Measurements from ENCODE around the gene PRR27. TPM values are rescaled to one million over a fixed set of nuclear protein-coding genes. Genes with fewer than 3 reads are reported as not detected.

Gene PRR27
- polyA plus RNA-seq, 1 donor from 2014 or later = not detected

DNA sequence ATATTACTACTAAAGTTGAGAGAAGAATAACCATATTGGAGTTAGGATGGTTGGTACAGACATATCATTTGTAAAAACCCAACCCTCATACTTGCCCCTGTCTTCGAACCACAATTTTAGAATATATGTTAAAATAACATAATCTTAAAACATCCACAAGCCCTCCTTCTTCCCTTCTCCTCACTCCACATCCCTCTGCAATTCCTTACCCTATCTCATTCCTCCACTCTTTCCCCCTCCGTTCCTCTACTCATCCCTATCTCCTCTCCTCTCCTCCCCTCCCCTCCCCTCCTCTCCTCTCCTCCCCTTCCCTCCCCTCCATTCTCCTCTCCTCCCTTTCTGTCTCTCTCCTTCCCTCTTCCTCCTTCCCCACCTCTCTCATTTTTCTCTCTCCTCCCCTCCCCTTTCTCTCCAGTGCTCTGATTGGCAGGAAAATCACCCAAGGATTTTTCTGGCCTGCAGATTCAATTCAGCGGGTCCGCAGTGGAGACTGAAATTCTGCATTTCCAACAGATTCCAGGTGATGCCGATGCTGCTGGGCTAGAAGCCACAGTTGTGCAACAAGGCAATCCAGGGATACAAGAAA, 24.1 kb downstream of the PRR27 start:
- Histone ChIP-seq H3F3A (ENCODE audit: insufficient read depth, low read length, poor library complexity, severe bottlenecking) (no peaks in the 10 kb centered on the region), H3K9ac (ENCODE audit: low read length) (no peak overlapping the region), H3K27me3 (ENCODE audit: insufficient read depth, low read depth, low read length) (no peaks in the 10 kb centered on the region), H3K9me2 (ENCODE audit: insufficient read depth, low read length) (no peaks in the 10 kb centered on the region), H3K36me3 (ENCODE audit: insufficient read depth, low read length) (no peaks in the 10 kb centered on the region), H3K79me2 (replicated peaks; ENCODE audit: insufficient read depth, low read length) (no peaks in the 10 kb centered on the region), H2AFZ (ENCODE audit: low read depth, low read length) (no peak overlapping the region), H3K9me3 (ENCODE audit: low read length) (no peaks in the 10 kb centered on the region), H3K27ac (ENCODE audit: low read length) (no peak overlapping the region), H3K4me2 (ENCODE audit: low read length) (no peak overlapping the region), H4K20me1 (ENCODE audit: insufficient read depth) (no peaks in the 10 kb centered on the region), H3K4me3 (ENCODE audit: low read length) (no peak overlapping the region)
- TF ChIP-seq SMC3 (conservative IDR thresholded peaks at IDR 0.05; ENCODE audit: poor library complexity) (no peak), MXI1 (conservative IDR thresholded peaks at IDR 0.05; ENCODE audit: poor library complexity, severe bottlenecking) (no peak), REST (IDR thresholded peaks at IDR 0.05; ENCODE audit: borderline replicate concordance) (no peak)

DNA sequence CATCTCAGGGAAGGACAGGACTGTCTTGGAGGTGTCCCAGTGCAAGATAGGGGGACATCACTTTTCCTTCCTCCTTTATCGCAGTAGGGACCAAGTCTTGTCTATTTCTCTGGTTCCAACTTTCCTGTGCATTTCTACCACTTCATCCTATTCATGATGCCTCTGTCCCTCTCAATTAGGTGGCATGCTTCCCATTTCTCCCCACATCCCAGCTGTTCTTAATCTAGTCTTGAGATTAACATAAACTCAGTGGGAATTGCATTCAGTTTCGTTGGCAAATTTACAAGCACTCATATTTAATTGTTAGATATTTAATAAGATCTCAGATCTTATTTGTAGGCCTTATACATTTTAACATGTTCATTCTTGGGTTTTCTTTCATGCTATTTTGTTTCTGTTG, 25.8 kb downstream of the PRR27 start:
- Histone ChIP-seq H3K79me2 (replicated peaks; ENCODE audit: insufficient read depth, low read length) (no peaks in the 10 kb centered on the region), H3K4me3 (ENCODE audit: low read length) (no peak overlapping the region), H3K4me2 (ENCODE audit: low read length) (no peak overlapping the region), H4K20me1 (ENCODE audit: insufficient read depth) (no peaks in the 10 kb centered on the region), H3K27me3 (ENCODE audit: insufficient read depth, low read depth, low read length) (no peaks in the 10 kb centered on the region), H3K9me3 (ENCODE audit: low read length) (no peaks in the 10 kb centered on the region), H3K27ac (ENCODE audit: low read length) (no peak overlapping the region), H3K9ac (ENCODE audit: low read length) (no peak overlapping the region), H3F3A (ENCODE audit: insufficient read depth, low read length, poor library complexity, severe bottlenecking) (no peaks in the 10 kb centered on the region), H3K9me2 (ENCODE audit: insufficient read depth, low read length) (no peaks in the 10 kb centered on the region), H3K36me3 (ENCODE audit: insufficient read depth, low read length) (no peaks in the 10 kb centered on the region), H2AFZ (ENCODE audit: low read depth, low read length) (no peak overlapping the region)
- no peak for TF ChIP-seq CTCF (IDR thresholded peaks at IDR 0.05; ENCODE audit: poor library complexity, severe bottlenecking)
- no peak for TF ChIP-seq EP300 (conservative IDR thresholded peaks at IDR 0.05; ENCODE audit: poor library complexity, severe bottlenecking)
- TF ChIP-seq REST (IDR thresholded peaks at IDR 0.05; ENCODE audit: borderline replicate concordance) = no peak
- TF ChIP-seq POLR2AphosphoS5 (IDR thresholded peaks at IDR 0.05) = no peak
- TF ChIP-seq TAF1 (IDR thresholded peaks at IDR 0.05; ENCODE audit: low read depth) = no peak
- TF ChIP-seq RAD21 (conservative IDR thresholded peaks at IDR 0.05) = no peak
- no peak for TF ChIP-seq EZH2 (IDR thresholded peaks at IDR 0.05; ENCODE audit: borderline replicate concordance, insufficient read depth, low read length, poor library complexity, severe bottlenecking)
- no peak for TF ChIP-seq SMC3 (conservative IDR thresholded peaks at IDR 0.05; ENCODE audit: poor library complexity)
- no peak for TF ChIP-seq MXI1 (conservative IDR thresholded peaks at IDR 0.05; ENCODE audit: poor library complexity, severe bottlenecking)
